Measurements from ENCODE around the gene SLC43A1.

- TF ChIP-seq CTCF (IDR thresholded peaks at IDR 0.05; ENCODE audit: low read depth, low read length, missing input control) (no peak), MAX (IDR thresholded peaks at IDR 0.05) (no peak)
Measured at GRCh38 chr11:57516061-57516443, 550 bp upstream of the SLC43A1 start.

All from liver (tissue), 2 donors.